BJ (cell line): ENCODE results near the gene INPP5J. TPM values are rescaled to one million over a fixed set of nuclear protein-coding genes. Genes with fewer than 3 reads are reported as not detected.
A peak's percentile ranks its signal among the peaks of the same experiment; 100 is the strongest.

Source experiments
- CTCF ChIA-PET: fragments of 350-600 bp; formaldehyde crosslinking; extraction: SDS; loops from one replicate; lab custom pipeline; 2021; ENCODE audit warnings: antibody characterized with exemption, inconsistent platforms; lab: Yijun Ruan, JAX
- POLR2A ChIA-PET: fragments of 300-600 bp; sonication (Branson Sonifier 250); formaldehyde crosslinking; extraction: SDS; loops from one replicate; lab custom pipeline; 2021; ENCODE audit warnings: antibody characterized with exemption; lab: Charles Lee
- DNase-seq: peaks from one replicate; pipeline ENCODE4 v3.0.0-alpha.2; 2011; ENCODE audit warnings: low read depth
- H3K27me3 ChIP-seq: 2 replicates; pipeline ENCODE4 v1.6.0; 2011; ENCODE audit warnings: low read length; ENCODE audit not compliant: control insufficient read depth, insufficient read depth
- H3K36me3 ChIP-seq: 2 replicates; pipeline ENCODE4 v1.5.1; 2011; ENCODE audit warnings: low read length; ENCODE audit not compliant: control insufficient read depth, insufficient read depth
- H3K4me3 ChIP-seq: 2 replicates; pipeline ENCODE4 v1.5.1; 2011; ENCODE audit warnings: low read depth, mild to moderate bottlenecking, control low read depth, low read length
- CTCF ChIP-seq: IDR thresholded peaks from 2 replicates; pipeline ENCODE4 v1.5.1; 2011; ENCODE audit warnings: low read depth, mild to moderate bottlenecking, control low read depth, inconsistent platforms, low read length, moderate library complexity; ENCODE audit not compliant: insufficient read depth
- polyA plus RNA-seq: library from polyadenylated mRNA; depleted of rRNA; stranded (reverse); fragments of >200 nt; gene quantifications from 2 replicates; pipeline ENCODE4 v1.2.3, GENCODE V29; 2011

INPP5J gene
- polyA plus RNA-seq, 1 experiment: 1.5 TPM

- ChIA-PET CTCF (interaction anchor here (1.4 to 3.5 kb wide), 6 partner anchors 20 to 154 kb away, joined by 3 to 30 read pairs (median 4); partner anchors contain the start of gene LIMK2), POLR2A (no interaction called here)
- DNase-seq: no peak
- no peak for TF ChIP-seq CTCF
- Histone ChIP-seq H3K4me3 (no peak overlapping the region), H3K36me3 (peaks cover 31% of the 10 kb centered on the region), H3K27me3 (no peaks in the 10 kb centered on the region)
Measured at GRCh38 chr22:31103899-31104694, 18.7 kb upstream of the INPP5J start.

- Histone ChIP-seq H3K36me3 (peaks cover 25% of the 10 kb centered on the region), H3K4me3 (no peak overlapping the region), H3K27me3 (no peaks in the 10 kb centered on the region)
- POLR2A ChIA-PET: no interaction called here
- DNase-seq: no peak
- CTCF ChIA-PET: interaction anchor here (0.6 to 3.4 kb wide), 5 partner anchors 21 to 155 kb away, joined by 3 to 10 read pairs (median 3); partner anchors contain the start of gene RNF185
- TF ChIP-seq CTCF: peak; percentile 36
Measured at GRCh38 chr22:31104869-31105268, 17.9 kb upstream of the INPP5J start.

GRCh38 chr22:31105282-31105929 lies 17.4 kb upstream of the INPP5J start:
- Histone ChIP-seq H3K36me3 (peaks cover 22% of the 10 kb centered on the region), H3K4me3 (peak overlapping the region; percentile 85), H3K27me3 (no peaks in the 10 kb centered on the region)
- no peak for TF ChIP-seq CTCF
- DNase-seq: no peak
- ChIA-PET POLR2A (no interaction called here), CTCF (interaction anchor here (0.6 to 1.4 kb wide), 5 partner anchors 22 to 156 kb away, joined by 3 read pairs; partner anchors contain the start of gene RNF185)

GRCh38 chr22:31106001-31106571 lies 16.7 kb upstream of the INPP5J start:
- 0 out of 2 replicates have a peak, but pooled peaks have one; percentile 23 for TF ChIP-seq CTCF
- H3K4me3 ChIP-seq: peak overlapping the region; percentile 85
- CTCF ChIA-PET: interaction anchor here (0.7 to 5.7 kb wide), 6 partner anchors 24 to 163 kb away, joined by 3 to 59 read pairs (median 3); partner anchors contain the start of gene RNF185
- DNase-seq: no peak
- peaks cover 21% of the 10 kb centered on the region for H3K36me3 ChIP-seq
- H3K27me3 ChIP-seq: no peaks in the 10 kb centered on the region
- POLR2A ChIA-PET: no interaction called here
